ENCODE results near the gene CCM2.
"Not testable (repeated sequence)": the region's sequence is repeated elsewhere in the genome, so short reads cannot be mapped to it uniquely, and the experiment has no call there.

CCM2 gene

DNA sequence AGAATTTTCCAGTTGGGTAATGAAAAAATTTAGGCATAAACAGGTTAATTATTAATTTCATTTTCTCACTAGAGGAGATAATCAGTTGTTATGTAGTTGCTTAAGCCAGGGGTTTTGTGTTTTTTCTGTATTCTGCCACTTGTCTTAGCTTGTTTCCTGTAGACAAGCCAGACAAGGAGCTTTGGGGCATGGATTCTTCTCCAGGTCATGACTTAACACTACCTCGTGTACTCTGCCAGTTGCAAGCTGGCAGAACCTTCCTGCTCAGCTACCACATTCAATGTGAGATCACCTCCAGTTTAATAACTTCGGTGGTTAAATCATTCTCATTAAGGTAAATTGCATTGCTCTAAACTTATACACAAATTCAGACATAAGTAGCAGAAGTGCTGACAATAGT, 1.8 kb downstream of the CCM2 start:
- DNase-seq (ENCODE audit: low spot score) = no peak

DNA sequence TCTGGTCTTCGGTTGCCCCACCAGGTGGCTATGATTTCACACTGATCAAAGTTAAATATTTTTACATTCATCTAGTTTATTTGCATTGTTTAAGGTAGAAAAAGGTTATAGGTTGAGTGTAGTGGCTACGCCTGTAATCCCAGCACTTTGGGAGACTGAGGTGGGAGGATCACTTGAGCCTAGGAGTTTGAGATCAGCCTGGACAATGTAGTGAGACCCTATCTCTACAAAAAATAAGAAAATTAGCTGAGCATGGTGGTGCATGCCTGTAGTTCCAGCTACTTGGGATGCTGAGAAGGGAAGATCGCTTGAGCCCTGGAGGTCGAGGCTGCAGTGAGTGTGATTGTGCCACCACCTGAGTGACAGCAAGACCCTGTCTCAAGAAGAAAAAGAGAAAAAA, 3.8 kb downstream of the CCM2 start:
- no peak for DNase-seq (ENCODE audit: low spot score)

DNA sequence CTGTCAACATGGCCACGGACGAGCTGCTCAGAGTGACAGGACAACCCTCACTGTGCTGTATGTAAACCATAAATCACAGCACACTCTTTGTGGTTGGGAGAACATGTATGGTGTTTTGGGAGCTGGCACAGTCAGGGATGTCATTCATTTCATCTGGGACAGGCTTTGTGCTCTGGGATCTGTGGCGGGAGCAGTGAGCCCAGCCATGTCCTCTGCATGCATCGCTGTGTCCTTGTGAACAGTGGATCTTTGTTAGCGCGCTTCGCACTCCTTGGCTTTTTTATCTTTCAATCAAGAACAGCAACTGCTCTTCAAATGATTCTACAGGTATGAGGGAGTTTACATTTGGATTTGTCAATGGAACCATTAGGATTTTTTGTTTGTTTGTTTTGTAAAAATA, 7.1 kb downstream of the CCM2 start:
- no peak for DNase-seq (ENCODE audit: low spot score)

DNA sequence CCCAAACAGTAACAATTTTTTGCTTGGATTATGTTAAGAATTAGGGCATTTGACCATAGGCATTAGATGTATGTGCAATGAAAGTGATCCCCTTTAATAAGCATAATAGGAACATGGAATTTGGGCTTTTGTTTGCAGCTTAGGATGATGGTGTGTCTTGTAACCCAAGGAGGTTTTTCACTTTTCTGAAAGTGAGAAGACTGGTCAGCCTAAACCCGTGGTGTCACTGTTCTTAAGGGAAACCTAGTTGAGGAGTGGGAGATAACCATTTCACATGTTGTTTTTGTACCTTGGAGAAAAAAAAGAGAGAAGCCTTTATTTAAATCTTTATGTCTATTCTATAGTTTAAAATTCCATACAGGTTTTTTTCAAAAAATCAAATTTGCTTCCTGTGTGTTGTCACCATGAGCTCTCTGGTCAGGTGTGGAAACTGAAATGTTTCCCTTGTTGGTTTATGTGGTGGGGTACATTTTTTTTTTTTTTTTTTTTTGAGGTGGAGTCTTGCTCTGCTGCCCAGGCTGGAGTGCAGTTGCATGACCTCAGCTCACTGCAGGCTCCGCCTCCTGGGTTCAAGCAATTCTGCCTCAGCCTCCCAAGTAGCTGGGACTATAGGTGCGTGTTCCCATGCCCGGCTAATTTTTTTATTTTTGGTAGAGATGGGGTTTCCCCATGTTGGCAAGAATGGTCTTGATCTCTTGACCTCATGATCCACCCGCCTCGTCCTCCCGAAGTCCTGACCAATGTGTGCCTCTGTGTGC, 7.7 kb downstream of the CCM2 start:
- no peak for DNase-seq (ENCODE audit: low spot score)

DNA sequence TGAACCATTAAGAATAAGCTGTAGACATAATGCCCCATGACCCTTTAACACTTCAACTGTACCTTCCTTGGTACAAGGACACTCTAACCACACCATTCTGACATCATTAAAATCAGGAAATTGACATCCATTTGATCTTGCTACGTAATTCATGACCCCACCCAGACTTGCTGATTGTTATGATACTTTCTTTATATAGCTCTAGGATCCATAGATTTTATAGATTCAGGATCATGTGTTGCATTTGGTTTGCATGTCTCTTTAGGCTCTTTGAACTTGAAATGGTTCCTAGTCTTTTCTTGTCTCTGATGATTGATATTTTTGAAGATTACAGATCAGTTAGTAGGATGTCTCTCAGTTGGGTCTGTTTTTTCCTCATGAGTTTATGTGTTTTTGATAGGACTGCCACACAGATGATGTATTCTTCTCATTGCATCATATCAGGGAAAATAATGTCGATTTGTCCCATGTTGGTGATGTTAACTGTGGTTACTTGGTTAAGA, 13.5 kb downstream of the CCM2 start:
- DNase-seq (ENCODE audit: low spot score) = no peak

DNA sequence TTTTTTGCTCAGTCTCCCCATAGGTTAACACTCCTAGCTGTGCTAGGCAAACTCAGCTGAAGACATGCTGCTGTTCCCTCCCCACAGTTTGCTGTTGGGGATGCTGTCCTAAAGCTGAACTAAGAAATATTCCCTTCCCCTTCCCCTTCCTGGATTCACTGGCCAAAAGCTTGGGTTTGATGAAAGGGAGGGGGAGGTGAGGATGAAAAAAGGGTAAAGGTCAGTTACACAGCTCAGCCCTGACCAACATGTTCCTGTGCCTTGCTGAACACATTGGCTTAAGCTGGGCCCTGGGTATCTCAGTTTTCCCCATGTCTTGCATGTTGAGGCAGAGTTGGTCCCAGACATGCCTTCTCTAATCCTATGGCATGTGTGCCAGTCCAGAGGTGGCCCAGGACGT, 15.3 kb downstream of the CCM2 start:
- no peak for DNase-seq (ENCODE audit: low spot score)

DNA sequence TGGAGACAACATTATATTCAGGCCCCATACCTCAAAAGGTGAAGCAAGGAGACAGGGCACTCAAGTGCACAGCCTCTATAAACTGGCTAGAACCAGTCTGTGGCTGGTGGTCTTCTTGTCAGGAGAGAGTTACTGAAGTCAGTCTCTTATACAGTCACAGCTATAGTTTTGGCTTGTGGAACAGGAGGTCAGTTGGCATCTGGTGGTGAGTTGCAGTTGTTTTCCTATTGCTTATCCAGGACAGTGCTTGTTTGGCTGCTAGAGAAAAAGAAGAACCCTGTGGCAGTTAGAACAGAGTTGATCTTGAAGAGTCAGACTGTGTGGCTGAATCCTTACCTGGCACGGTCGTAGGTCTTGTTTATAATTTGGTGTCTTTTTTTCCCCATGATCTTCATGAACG, 17.3 kb downstream of the CCM2 start:
- DNase-seq (ENCODE audit: low spot score) = no peak

DNA sequence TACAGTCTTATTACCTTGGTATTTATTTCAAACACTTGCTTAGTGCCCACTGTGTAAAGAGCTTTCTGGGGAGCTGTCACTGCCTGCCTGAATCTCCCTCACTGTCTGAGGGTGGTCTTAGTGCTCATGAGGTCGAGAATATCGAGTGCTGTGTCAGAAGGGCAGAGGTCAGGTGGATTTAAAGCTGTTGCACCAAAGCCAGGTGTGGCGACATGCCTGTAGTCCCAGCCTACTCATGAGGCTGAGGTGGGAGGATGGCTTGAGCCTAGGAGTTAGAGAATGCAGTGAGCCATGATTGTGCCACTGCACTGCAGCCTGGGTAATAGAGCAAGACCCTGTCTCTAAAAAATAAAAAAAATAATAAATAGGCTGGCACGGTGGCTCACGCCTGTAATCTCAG, 20.9 kb downstream of the CCM2 start:
- no peak for DNase-seq (ENCODE audit: low spot score)

DNA sequence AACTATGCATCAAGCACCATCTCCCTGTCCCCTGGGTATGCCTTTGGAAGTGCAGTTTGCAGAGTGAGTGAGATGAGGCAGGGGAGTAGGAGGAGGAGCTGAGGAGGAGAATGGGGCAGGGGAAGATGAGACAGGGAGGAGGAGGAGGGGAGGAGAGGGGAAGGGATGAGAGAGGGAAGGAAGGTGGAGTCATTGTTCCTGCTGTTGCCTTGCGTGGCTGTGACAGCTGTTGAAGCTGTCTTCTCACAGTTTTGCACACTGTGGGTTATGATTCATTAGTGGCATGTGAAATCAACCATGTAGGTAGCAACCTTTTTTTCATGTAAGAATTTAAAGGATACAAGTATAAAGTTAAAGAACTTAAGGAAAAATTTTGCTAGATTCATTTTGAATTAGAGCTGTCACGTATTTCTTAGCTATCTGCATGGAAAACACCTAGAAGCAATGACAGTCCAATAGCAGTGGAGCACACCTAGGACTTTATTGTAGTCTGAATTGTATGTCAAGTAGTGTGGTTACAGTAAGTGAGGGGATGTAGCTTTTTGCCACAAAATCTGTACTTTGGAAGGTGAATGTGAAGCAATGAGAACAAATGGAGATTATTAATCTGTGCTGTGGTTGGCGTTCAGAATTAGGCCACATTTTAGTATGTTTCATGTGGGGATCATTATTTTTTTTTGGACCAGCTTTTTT, 21.7 kb downstream of the CCM2 start:
- DNase-seq (ENCODE audit: low spot score) = peak; percentile 48

DNA sequence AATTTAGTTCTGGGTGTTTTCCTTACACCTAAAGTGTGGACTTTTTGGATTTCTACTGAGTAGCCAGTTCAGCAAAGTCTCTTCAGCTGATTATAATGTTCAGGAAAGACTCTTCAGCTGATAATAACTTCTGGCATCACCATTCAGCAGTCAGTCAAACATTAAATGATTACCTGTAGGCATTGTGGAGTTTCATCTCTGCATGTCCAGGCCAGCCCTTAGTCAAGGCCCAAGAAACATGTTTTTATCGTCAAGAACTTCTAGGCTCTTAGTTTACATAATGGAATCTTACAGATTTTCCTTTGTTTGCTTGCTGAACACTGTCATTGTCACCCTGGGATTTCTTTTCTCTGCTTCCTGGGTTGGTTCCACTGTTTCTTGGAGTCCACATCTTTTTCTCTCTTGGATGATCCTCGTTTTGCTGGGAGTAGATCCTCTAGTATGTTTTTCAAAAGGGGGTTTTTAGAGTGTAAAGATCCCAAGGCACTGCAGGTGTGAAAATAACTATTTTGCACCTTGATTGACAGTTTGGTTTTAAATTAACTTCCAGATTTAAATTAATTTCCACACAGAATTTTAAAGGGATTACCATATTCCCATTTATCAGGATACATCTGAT, 24.2 kb downstream of the CCM2 start:
- DNase-seq (ENCODE audit: low spot score) = no peak

DNA sequence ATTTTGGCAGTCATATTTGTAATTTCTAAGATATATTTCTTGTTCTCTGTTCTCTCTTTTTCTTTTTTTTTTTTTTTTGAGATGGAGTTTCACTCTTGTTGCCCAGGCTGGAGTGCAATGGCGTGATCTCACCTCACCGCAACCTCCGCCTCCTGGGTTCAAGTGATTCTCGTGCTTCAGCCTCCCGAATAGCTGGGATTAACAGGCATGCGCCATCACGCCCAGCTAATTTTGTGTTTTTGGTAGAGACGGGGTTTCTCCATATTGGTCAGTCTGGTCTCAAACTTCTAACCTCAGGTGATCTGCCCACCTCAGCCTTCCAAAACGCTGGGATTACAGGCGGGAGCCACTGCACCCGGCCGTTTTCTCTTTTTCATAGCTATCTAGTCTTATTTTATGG, 25.5 kb downstream of the CCM2 start:
- not testable (repeated sequence) for DNase-seq (ENCODE audit: low spot score)

DNA sequence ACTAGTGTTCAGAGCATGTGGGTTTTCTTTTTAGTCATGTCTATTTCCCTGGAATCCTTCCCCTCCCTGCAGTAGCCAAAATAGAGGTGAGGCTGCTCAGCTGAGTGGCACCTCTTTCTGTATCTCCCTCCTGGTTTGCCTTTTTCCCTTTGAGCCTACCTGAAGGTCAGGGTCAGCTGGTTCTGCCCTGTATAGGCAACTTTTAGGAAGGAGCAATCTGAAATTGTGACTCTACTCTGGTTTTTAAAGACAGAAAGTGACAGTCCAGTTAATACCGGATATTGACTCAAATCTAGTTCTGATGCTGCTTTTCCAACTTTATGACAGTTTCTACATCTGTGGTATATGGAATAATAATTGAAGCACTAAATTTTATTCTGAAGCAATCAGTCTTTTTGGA, 26.0 kb downstream of the CCM2 start:
- DNase-seq (ENCODE audit: low spot score) = peak; percentile 47

DNA sequence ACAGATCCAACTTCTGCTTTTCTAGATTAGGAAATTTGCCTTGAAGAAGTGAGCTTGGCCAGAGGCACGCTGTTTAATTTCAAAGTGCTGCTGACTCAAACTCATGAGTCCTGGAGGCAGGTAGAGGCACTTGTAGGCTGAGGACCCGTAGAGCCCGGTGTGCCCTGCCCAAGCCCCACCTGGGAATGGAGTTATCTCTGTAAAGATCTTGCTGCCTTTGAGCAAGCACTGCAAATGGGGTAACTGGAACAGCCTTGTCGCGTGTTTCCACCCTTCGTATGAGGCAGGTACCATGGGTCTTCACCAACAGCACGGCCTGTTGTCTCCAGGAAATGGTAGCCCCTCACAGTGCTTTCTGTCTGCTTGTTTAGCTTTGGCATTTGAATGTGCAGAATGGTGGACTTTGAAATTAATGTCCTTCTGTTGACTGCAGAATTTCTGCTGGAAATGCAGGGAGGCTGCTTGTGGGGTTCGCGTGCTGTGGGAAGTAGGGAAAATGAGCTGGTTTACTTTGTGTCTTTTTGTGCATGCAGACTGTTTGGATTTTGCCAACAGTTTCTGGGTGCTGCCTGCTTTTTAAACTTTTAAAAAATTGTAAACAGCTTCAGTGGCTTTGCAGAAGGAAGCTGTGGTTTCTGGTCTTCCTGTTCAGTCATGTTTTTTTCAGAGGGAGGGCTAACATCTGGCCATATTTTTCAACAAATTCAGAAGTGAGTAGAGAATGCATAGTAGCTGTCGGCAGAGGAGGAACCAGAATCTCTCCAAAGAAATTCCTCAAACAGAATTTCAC, 27.2 kb downstream of the CCM2 start:
- peak; percentile 71 for DNase-seq (ENCODE audit: low spot score)

DNA sequence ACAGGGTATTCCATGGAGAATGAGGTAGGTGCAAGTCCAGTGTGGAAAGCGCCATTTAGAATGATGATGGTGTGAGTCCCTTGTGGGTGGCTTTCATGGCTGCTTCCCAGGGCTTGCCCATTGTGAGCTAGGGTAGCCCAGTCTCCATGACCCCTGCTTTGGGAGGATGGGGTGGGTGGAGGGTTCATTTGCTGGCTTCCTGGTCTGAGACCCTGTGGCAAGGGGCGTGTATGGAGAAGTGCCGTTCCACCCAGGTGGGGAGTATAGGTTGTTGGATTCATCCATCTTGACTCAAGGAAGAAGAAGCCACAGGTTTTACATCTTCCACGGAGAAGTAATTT, 27.7 kb downstream of the CCM2 start:
- DNase-seq (ENCODE audit: low spot score) = no peak

DNA sequence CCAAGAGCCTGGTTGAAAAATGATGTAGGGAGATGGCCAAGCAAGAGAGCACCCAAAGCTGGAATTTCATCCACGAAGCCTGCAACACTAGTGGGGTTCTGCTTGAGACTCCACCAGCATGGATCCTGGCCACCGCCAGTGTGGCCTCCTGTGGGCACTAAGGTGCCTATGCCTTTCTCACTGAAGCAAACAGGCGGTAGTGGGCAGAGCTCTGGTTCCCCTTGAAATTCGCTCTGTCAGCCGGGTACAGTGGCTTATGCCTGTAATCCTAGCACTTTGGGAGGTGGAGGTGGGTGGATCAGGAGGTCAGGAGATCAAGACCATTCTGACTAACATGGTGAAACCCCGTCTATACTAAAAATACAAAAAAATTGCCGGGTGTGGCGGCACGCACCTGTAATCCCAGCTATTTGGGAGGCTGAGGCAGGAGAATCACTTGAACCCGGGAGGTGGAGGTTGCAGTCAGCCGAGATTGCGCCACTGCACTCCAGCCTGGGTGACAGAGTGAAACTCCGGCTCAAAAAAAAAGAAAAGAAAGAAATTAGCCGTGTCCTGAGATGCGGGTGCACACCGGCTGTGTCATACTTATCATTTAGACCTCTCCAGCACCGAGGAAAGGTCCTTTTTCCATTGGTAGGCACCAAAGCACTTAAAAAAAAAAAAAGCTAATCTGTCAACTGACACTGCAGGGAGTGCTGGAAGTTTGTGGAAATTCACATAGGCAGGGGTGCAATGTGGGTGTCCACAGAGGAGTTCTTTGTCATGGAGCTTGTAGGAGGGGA, 28.3 kb downstream of the CCM2 start:
- no peak for DNase-seq (ENCODE audit: low spot score)

DNA sequence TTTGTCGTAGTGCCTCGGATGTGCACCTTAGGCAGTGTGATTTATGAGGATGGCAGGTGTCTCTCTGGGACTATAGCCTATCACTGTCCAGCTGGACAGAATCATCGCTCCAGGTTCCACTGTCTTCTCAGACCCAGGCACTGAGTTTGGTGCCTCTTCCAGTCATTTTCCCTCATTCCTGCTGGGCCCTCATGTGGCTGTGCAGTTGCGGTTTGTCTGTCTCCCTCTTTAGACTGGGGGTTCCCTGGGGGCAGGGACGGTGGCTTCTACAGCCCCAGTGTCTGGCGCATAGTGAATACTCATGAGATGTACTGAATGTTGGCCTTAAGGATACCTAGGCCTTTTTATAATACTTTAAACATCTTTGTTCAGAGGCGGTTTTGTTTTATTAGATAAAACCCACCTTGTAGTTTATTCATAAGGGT, 28.9 kb downstream of the CCM2 start:
- no peak for DNase-seq (ENCODE audit: low spot score)

DNA sequence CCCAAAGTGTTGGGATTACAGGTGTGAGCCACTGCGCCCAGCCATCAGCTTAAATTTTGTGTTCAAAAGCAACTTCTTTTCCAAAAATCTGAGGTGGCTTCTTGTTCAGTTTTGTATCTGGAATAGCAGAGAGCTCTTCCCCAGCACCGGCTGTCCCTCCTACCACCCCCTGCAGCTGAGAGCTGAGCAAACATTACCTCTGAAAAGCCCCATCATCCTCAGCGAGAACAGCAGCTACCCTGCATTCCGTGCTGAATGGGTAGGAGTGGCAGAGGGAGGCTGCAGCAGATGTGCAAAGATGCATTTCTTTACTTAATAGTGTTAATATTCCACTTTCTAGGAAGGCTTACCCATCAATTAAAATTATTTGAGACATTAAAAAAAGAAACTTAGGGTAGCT, 31.8 kb downstream of the CCM2 start:
- DNase-seq (ENCODE audit: low spot score) = no peak

DNA sequence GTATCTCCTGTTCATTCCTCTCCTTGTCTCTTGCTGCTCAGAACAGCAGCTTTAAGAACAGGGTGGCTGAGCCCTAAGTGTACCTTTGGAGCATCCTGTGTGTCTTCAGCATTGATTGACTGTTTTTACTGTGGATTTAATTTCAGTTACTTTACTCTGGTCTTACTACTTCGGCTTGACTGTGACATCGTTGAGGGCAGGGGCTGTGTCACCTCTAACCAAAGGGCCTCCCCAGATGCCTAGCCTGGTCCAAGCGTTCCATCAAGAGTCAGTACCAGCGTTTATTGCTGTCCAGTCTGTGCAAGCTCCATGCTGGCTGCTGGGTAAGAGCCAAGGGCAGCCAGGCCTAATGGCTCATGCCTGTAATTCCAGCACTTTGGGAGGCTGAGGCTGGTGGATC, 32.4 kb downstream of the CCM2 start:
- no peak for DNase-seq (ENCODE audit: low spot score)

DNA sequence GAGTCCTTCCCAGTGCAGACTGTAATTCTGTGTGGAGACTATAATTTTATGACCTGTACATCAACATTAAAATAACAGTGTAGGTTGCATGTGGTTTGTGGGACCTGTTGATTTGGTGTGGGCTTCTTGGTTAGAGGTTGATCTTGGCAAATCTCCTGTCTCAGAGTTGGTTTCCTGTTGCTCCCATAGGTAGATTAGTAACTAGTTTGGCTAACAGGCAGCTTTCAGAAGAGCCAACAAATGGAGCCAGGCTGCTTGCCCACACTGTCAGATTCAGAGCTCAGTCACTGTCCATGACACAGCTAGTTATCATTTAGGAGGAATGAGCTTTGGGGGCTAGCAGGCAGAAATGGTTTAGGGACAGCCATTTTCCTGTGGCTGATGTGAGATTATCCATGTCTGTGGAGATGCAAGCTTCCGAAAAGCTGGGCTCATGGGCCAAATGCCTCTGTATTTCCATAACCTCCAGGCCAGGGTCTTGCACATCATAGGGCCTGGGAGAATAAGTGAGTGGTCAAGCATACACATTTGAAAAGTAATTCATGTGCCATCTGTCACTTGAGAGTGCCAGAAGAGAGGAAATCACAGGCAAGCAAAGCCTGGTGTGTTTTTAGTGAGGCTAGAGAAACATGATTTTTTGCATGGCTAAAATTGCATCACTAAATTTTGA, 33.4 kb downstream of the CCM2 start:
- DNase-seq (ENCODE audit: low spot score) = peak; percentile 27

DNA sequence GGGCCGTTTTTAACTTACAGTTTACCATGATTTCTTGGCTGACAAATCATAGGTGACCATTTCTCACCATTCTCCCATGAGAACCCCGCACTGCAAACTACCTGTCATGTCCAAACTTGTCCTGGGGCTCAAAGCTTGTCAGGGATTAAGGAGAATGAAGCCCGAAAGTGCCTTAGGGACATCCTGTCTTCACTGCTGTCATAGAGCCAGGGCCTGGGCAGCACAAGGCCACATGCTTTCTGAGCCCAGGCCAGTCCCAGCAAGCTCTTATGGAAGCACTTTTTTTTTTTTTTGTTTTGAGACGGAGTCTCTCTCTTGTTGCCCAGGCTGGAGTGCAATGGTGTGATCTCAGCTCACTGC, 33.9 kb downstream of the CCM2 start:
- DNase-seq (ENCODE audit: low spot score) = no peak

DNA sequence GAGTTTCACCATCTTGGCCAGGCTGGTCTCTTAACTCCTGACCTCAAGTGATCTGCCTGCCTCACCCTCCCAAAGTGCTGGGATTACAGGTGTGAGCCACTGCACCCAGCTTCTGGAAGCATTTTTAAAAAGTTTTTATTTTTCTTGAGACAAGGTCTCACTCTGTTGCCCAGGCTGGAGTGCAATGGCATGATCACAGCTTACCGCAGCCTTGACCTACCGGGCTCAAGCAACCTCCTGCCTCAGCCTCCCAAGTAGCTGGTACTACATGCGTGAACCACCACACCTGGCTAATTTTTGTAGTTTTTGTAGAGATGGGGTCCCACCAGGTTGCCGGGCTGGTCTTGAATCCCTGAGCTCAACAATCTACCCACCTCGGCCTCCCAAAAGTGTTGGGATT, 34.7 kb downstream of the CCM2 start:
- not testable (repeated sequence) for DNase-seq (ENCODE audit: low spot score)

Measured in activated CD4-positive, alpha-beta T cell treated with anti-CD3 and anti-CD28 coated beads, Interleukin-2, Interleukin-4, amounts not matched to agents 100 ng/mL and 50 ng/mL, durations not matched to agents 16 hours and 8 hours (primary cell).